ENCODE results near the gene ZNF784.

Gene ZNF784

DNA sequence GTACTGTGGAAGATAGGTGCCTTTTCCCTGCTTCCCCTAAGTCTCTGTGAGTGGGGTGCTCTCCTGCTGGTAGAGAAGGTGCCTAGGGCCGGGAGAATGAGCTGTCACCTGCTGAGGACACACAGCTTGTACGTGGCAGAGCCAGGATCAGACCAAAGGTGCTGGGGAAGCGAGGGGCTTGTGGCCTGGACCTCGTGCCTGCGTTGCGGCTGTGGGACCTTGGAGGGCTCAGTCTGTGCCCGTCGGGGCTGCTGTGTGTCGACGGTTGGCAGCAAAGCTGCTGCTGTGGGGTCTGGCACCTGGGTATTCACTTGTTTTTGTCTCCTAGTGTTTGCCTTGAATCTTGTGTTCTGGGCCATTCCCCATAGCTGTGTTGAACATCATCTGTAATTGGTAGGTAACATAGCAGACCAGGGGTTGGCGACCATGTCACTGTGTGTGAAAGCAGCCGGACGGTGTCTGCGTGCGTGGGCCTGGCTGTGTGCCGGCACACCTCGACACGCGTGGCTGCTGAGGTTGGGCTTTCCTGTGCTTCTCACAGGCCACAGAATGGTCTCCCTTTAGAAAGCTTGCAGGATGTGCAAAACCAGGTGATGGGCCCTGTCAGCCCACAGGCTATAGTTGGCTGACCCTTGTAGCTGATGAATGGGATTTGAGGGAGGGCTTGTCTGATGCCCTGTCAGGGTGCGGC, 39.6 kb upstream of the ZNF784 start:
- no peaks in the 10 kb centered on the region for H3K9me2 ChIP-seq (ENCODE audit: low read depth, low read length)
- TF ChIP-seq EZH2 (IDR thresholded peaks at IDR 0.05; ENCODE audit: borderline replicate concordance, low read length): no peak
- TF ChIP-seq, protein P1, sequence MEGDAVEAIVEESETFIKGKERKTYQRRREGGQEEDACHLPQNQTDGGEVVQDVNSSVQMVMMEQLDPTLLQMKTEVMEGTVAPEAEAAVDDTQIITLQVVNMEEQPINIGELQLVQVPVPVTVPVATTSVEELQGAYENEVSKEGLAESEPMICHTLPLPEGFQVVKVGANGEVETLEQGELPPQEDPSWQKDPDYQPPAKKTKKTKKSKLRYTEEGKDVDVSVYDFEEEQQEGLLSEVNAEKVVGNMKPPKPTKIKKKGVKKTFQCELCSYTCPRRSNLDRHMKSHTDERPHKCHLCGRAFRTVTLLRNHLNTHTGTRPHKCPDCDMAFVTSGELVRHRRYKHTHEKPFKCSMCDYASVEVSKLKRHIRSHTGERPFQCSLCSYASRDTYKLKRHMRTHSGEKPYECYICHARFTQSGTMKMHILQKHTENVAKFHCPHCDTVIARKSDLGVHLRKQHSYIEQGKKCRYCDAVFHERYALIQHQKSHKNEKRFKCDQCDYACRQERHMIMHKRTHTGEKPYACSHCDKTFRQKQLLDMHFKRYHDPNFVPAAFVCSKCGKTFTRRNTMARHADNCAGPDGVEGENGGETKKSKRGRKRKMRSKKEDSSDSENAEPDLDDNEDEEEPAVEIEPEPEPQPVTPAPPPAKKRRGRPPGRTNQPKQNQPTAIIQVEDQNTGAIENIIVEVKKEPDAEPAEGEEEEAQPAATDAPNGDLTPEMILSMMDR (IDR thresholded peaks at IDR 0.05; ENCODE audit: low read length): no peak
- H4K20me1 ChIP-seq (ENCODE audit: insufficient read depth, low read length): no peaks in the 10 kb centered on the region
- no peak overlapping the region for H3K9ac ChIP-seq (ENCODE audit: low read length)
- H3K9me3 ChIP-seq (ENCODE audit: low read length): no peaks in the 10 kb centered on the region
- no peaks in the 10 kb centered on the region for H3F3A ChIP-seq (ENCODE audit: insufficient read depth, low read length)
- no peaks in the 10 kb centered on the region for H3K27me3 ChIP-seq (ENCODE audit: insufficient read depth, low read length)
- H2AFZ ChIP-seq (ENCODE audit: low read length): no peak overlapping the region
- H3K4me3 ChIP-seq (ENCODE audit: low read depth, low read length, poor library complexity, severe bottlenecking): no peak overlapping the region
- H3K79me2 ChIP-seq (ENCODE audit: insufficient read depth, low read length): peaks cover 16% of the 10 kb centered on the region
- H3K27ac ChIP-seq (ENCODE audit: low read depth, low read length, poor library complexity, severe bottlenecking): no peak overlapping the region
- peaks cover 98% of the 10 kb centered on the region for H3K36me3 ChIP-seq (ENCODE audit: insufficient read depth, low read length)
- H3K4me1 ChIP-seq (ENCODE audit: insufficient read depth, low read length, severe bottlenecking): peaks cover 3% of the 10 kb centered on the region
- no peak overlapping the region for H3K4me2 ChIP-seq (ENCODE audit: low read length)

DNA sequence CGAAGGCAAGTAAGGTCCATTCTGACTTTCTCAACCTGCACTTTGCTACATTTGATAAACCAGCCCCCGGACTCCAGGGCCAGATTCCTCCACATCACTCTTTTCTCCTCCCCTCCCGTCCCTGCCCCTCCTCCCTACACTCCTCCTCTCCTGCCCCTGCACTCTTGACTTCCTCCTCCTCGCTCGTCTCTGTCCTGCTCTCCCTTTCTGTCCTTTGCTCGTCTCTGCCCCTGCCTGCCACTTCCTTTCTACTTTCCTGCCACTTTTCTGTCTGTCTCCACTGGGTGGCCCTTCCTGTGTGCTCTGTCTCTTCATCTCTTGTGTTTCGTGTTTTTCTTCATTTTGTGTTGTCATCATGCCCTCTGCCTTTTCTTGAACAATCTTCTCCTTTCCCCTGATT, 37.5 kb upstream of the ZNF784 start:
- no peaks in the 10 kb centered on the region; the same call in 1 of the 2 replicates for H4K20me1 ChIP-seq (ENCODE audit: insufficient read depth, low read length)

DNA sequence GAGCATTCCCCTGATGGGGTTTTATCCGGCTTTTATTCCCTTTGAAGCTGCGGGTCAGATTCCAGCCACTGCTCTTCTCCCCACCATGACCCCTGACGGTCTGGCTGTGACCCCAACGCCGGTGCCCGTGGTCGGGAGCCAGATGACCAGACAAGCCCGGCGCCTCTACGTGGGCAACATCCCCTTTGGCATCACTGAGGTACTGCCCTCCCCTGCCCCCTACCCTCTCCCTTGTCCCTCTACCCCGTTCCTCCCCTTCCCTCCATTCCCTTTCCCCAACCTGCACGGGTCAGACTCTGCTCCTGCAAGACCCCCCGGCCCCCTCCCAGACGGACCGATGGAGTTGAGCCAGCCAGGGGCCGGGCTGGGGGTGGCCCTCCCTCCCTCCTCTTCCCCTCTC, 36.6 kb upstream of the ZNF784 start:
- H3K27ac ChIP-seq (ENCODE audit: low read depth, low read length, poor library complexity, severe bottlenecking): no peak overlapping the region
- peaks cover 46% of the 10 kb centered on the region for H3K79me2 ChIP-seq (ENCODE audit: insufficient read depth, low read length)
- H3K9me3 ChIP-seq (ENCODE audit: low read length): no peaks in the 10 kb centered on the region
- no peak overlapping the region for H2AFZ ChIP-seq (ENCODE audit: low read length)
- H3K4me2 ChIP-seq (ENCODE audit: low read length): no peak overlapping the region
- no peaks in the 10 kb centered on the region; the same call in 1 of the 2 replicates for H4K20me1 ChIP-seq (ENCODE audit: insufficient read depth, low read length)
- H3K9me2 ChIP-seq (ENCODE audit: low read depth, low read length): no peaks in the 10 kb centered on the region
- no peaks in the 10 kb centered on the region for H3K27me3 ChIP-seq (ENCODE audit: insufficient read depth, low read length)
- no peak for TF ChIP-seq EZH2 (IDR thresholded peaks at IDR 0.05; ENCODE audit: borderline replicate concordance, low read length)
- TF ChIP-seq, protein P1 (IDR thresholded peaks at IDR 0.05; ENCODE audit: low read length): no peak
- H3K36me3 ChIP-seq (ENCODE audit: insufficient read depth, low read length): peaks cover 92% of the 10 kb centered on the region
- H3K4me1 ChIP-seq (ENCODE audit: insufficient read depth, low read length, severe bottlenecking): peaks cover 31% of the 10 kb centered on the region
- no peak overlapping the region for H3K4me3 ChIP-seq (ENCODE audit: low read depth, low read length, poor library complexity, severe bottlenecking)
- no peak overlapping the region for H3K9ac ChIP-seq (ENCODE audit: low read length)
- H3F3A ChIP-seq (ENCODE audit: insufficient read depth, low read length): no peaks in the 10 kb centered on the region

More for the DNA sequence above, 37.5 kb upstream of the ZNF784 start:
- TF ChIP-seq, protein P1 (IDR thresholded peaks at IDR 0.05; ENCODE audit: low read length): no peak
- TF ChIP-seq EZH2 (IDR thresholded peaks at IDR 0.05; ENCODE audit: borderline replicate concordance, low read length): no peak
- Histone ChIP-seq H3K27me3 (ENCODE audit: insufficient read depth, low read length) (no peaks in the 10 kb centered on the region), H3K4me1 (ENCODE audit: insufficient read depth, low read length, severe bottlenecking) (peaks cover 24% of the 10 kb centered on the region), H3K4me3 (ENCODE audit: low read depth, low read length, poor library complexity, severe bottlenecking) (no peak overlapping the region), H3K79me2 (ENCODE audit: insufficient read depth, low read length) (peaks cover 38% of the 10 kb centered on the region), H3K9me3 (ENCODE audit: low read length) (no peaks in the 10 kb centered on the region), H3K9me2 (ENCODE audit: low read depth, low read length) (no peaks in the 10 kb centered on the region), H3K36me3 (ENCODE audit: insufficient read depth, low read length) (peaks cover 92% of the 10 kb centered on the region), H3F3A (ENCODE audit: insufficient read depth, low read length) (no peaks in the 10 kb centered on the region), H3K27ac (ENCODE audit: low read depth, low read length, poor library complexity, severe bottlenecking) (no peak overlapping the region), H2AFZ (ENCODE audit: low read length) (no peak overlapping the region), H3K4me2 (ENCODE audit: low read length) (no peak overlapping the region), H3K9ac (ENCODE audit: low read length) (no peak overlapping the region)
